Measurements from ENCODE around the gene ZDHHC1. TPM values are rescaled to one million over a fixed set of nuclear protein-coding genes. Genes with fewer than 3 reads are reported as not detected.

The ZDHHC1 gene
- total and polyA plus RNA-seq, 2 of the 13 experiments (the other 11 are each of a cell fraction or from before 2014, with no cell fraction given) = 0.51 to 1.1 TPM

DNA sequence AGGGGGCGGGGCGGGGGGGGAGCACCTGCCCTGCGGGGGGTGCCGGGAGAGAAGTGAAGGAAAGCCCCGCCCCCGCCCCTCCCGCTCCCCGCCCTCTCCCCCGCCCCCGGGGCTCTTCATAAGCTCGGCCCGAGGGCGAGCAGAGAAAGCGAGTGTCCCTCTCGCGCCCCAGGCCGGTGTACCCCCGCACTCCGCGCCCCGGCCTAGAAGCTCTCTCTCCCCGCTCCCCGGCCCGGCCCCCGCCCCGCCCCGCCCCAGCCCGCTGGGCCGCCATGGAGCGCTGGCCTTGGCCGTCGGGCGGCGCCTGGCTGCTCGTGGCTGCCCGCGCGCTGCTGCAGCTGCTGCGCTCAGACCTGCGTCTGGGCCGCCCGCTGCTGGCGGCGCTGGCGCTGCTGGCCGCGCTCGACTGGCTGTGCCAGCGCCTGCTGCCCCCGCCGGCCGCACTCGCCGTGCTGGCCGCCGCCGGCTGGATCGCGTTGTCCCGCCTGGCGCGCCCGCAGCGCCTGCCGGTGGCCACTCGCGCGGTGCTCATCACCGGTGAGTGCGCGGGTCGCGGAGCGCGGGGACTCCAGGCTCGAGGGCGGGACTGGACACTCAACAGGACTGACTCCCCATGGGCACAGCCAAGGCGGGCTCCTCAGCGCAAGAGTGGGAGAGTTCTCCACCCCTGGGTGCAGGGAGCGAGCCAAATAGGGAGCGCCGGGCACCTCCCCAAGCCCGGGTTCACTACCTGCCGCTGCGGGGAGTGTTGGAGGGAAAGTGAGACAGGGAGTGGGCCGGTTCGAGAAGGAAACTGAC is 14.9 kb upstream of the ZDHHC1 start, which contains the start of gene HSD11B2 (continued):
- no peak for TF ChIP-seq ZNF556 (CRISPR knock-in tag; IDR thresholded peaks at IDR 0.05; ENCODE audit: borderline replicate concordance)
- TF ChIP-seq ZNF850 (CRISPR knock-in tag; conservative IDR thresholded peaks at IDR 0.05) = no peak
- TF ChIP-seq MBNL3 (CRISPR knock-in tag; conservative IDR thresholded peaks at IDR 0.05) = no peak
- no peak for TF ChIP-seq MED8 (CRISPR knock-in tag; IDR thresholded peaks at IDR 0.05; ENCODE audit: insufficient replicate concordance)
- TF ChIP-seq SSRP1 (CRISPR knock-in tag; IDR thresholded peaks at IDR 0.05) = no peak
- no peak for TF ChIP-seq ZNF292 (CRISPR knock-in tag; IDR thresholded peaks at IDR 0.05; ENCODE audit: borderline replicate concordance, low read depth)
- TF ChIP-seq ZBTB2 (CRISPR knock-in tag; IDR thresholded peaks at IDR 0.05; ENCODE audit: low read depth) = peak; percentile 69; the same call in 1 of the 2 replicates
- no peak for TF ChIP-seq CHD2 (IDR thresholded peaks at IDR 0.05; ENCODE audit: low read depth, low read length)
- TF ChIP-seq, protein P1, sequence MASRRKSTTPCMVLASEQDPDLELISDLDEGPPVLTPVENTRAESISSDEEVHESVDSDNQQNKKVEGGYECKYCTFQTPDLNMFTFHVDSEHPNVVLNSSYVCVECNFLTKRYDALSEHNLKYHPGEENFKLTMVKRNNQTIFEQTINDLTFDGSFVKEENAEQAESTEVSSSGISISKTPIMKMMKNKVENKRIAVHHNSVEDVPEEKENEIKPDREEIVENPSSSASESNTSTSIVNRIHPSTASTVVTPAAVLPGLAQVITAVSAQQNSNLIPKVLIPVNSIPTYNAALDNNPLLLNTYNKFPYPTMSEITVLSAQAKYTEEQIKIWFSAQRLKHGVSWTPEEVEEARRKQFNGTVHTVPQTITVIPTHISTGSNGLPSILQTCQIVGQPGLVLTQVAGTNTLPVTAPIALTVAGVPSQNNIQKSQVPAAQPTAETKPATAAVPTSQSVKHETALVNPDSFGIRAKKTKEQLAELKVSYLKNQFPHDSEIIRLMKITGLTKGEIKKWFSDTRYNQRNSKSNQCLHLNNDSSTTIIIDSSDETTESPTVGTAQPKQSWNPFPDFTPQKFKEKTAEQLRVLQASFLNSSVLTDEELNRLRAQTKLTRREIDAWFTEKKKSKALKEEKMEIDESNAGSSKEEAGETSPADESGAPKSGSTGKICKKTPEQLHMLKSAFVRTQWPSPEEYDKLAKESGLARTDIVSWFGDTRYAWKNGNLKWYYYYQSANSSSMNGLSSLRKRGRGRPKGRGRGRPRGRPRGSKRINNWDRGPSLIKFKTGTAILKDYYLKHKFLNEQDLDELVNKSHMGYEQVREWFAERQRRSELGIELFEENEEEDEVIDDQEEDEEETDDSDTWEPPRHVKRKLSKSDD (CRISPR knock-in tag; IDR thresholded peaks at IDR 0.05; ENCODE audit: low read depth) = no peak
- no peak for TF ChIP-seq FIP1L1 (IDR thresholded peaks at IDR 0.05; ENCODE audit: borderline replicate concordance, insufficient read depth, low read depth, low read length)
- TF ChIP-seq ZNF232 (CRISPR knock-in tag; IDR thresholded peaks at IDR 0.05; ENCODE audit: borderline replicate concordance) = no peak; the same call in 1 of the 2 replicates
- TF ChIP-seq JUNB (CRISPR knock-in tag; IDR thresholded peaks at IDR 0.05; ENCODE audit: borderline replicate concordance) = no peak
- no peak for TF ChIP-seq ZSCAN25 (CRISPR knock-in tag; IDR thresholded peaks at IDR 0.05)
- TF ChIP-seq THYN1 (CRISPR knock-in tag; IDR thresholded peaks at IDR 0.05; ENCODE audit: borderline replicate concordance, low read depth) = no peak
- TF ChIP-seq THRA (CRISPR knock-in tag; IDR thresholded peaks at IDR 0.05; ENCODE audit: borderline replicate concordance) = no peak
- TF ChIP-seq GABPB1 (CRISPR knock-in tag; IDR thresholded peaks at IDR 0.05) = no peak; the same call in 1 of the 2 replicates
- no peak for TF ChIP-seq HOXD1 (CRISPR knock-in tag; IDR thresholded peaks at IDR 0.05)
- no peak for TF ChIP-seq MLX (CRISPR knock-in tag; IDR thresholded peaks at IDR 0.05)
- TF ChIP-seq SOX13 (IDR thresholded peaks at IDR 0.05) = no peak; the same call in 1 of the 2 replicates
- TF ChIP-seq SOX13 (CRISPR knock-in tag; conservative IDR thresholded peaks at IDR 0.05 in 1 of 2, IDR thresholded peaks at IDR 0.05 in 1 of 2) = no peak

Data from HepG2 (cell line).